SK-MEL-5 (cell line): Measurements from ENCODE around the gene ELP4. TPM values are rescaled to one million over a fixed set of nuclear protein-coding genes. Genes with fewer than 3 reads are reported as not detected.

Experiments
- DNase-seq: peaks from one replicate; pipeline ENCODE4 v3.0.0-alpha.2; 2016; ENCODE audit warnings: low read depth, low spot score
- in situ Hi-C: cut with HindIII; loops from 2 replicates; pipeline ENCODE4 v1.10.0; 2016; ENCODE audit warnings: low sequenced_read_pairs, high pct_unique_total_duplicates, low pct_unique_long_range_greater_than_20kb
- total RNA-seq: library from RNA; depleted of rRNA; stranded (reverse); fragments of >200 nt; shearing (Covaris generic); gene quantifications from 2 replicates; pipeline ENCODE4 v1.2.3, GENCODE V29; 2014

The ELP4 gene
- total RNA-seq, 1 experiment from 2014 or later, result 18.5 TPM

- no peak for DNase-seq
- in situ Hi-C loops, result no loop called here
Measured at GRCh38 chr11:31818874-31819331, 309.3 kb downstream of the ELP4 start.

GRCh38 chr11:31819621-31820437 is 310.3 kb downstream of the ELP4 start:
- no peak for DNase-seq
- in situ Hi-C loops, result no loop called here

- DNase-seq, result no peak
- in situ Hi-C loops, result no loop called here
Measured at GRCh38 chr11:31820438-31820818, 310.9 kb downstream of the ELP4 start.

GRCh38 chr11:31821235-31821764 is 311.7 kb downstream of the ELP4 start:
- in situ Hi-C loops, result no loop called here
- no peak for DNase-seq

GRCh38 chr11:31821766-31822165 is 312.2 kb downstream of the ELP4 start:
- DNase-seq, result no peak
- in situ Hi-C loops, result no loop called here

GRCh38 chr11:31822175-31822926 is 312.8 kb downstream of the ELP4 start:
- in situ Hi-C loops, result no loop called here
- DNase-seq, result no peak

- in situ Hi-C loops, result no loop called here
- DNase-seq, result no peak
Measured at GRCh38 chr11:31822927-31823643, 313.5 kb downstream of the ELP4 start.

GRCh38 chr11:31823644-31824331 is 314.2 kb downstream of the ELP4 start:
- no peak for DNase-seq
- in situ Hi-C loops, result no loop called here

GRCh38 chr11:31824332-31824878 is 314.8 kb downstream of the ELP4 start:
- DNase-seq, result no peak
- in situ Hi-C loops, result no loop called here

GRCh38 chr11:31824879-31825837 is 315.6 kb downstream of the ELP4 start:
- in situ Hi-C loops, result no loop called here

GRCh38 chr11:31825838-31826484 is 316.4 kb downstream of the ELP4 start:
- DNase-seq, result no peak
- in situ Hi-C loops, result no loop called here

More at GRCh38 chr11:31824879-31825837, 315.6 kb downstream of the ELP4 start:
- no peak for DNase-seq

GRCh38 chr11:31826536-31827438 is 317.2 kb downstream of the ELP4 start:
- DNase-seq, result no peak
- in situ Hi-C loops, result no loop called here

GRCh38 chr11:31827455-31828206 is 318.1 kb downstream of the ELP4 start:
- in situ Hi-C loops, result no loop called here
- no peak for DNase-seq

- in situ Hi-C loops, result no loop called here
- no peak for DNase-seq
Measured at GRCh38 chr11:31828217-31828616, 318.6 kb downstream of the ELP4 start.
